ENCODE data around the gene PYGO2. TPM values are rescaled to one million over a fixed set of nuclear protein-coding genes. Genes with fewer than 3 reads are reported as not detected.
"Not testable (repeated sequence)": the region's sequence is repeated elsewhere in the genome, so short reads cannot be mapped to it uniquely, and the experiment has no call there.

The PYGO2 gene
- total and polyA plus RNA-seq, 12 donors: 26.2 to 61.1 (median 38.7) TPM

DNA sequence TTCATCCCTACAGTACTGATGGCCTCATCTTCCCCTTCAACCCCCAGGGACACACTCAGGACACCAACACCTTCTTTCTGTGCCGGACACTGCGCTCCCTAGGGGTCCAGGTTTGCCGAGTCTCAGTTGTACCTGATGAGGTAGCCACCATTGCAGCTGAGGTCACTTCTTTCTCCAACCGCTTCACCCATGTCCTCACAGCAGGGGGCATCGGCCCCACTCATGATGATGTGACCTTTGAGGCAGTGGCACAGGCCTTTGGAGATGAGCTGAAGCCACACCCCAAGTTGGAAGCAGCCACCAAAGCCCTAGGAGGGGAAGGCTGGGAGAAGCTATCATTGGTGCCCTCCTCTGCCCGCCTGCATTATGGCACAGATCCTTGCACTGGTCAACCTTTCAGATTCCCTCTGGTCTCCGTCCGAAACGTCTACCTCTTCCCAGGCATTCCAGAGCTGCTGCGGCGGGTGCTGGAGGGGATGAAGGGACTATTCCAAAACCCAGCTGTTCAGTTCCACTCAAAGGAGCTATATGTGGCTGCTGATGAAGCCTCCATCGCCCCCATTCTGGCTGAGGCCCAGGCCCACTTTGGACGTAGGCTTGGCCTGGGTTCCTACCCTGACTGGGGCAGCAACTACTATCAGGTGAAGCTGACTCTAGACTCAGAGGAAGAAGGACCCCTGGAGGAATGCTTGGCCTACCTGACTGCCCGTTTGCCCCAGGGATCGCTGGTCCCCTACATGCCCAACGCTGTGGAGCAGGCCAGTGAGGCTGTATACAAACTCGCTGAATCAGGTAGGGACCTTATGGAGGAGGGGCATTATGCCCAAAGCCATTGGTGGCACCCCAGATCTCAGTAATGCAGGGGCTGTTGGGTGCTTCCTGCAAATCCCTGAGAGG is 26.7 kb upstream of the PYGO2 start:
- DNase-seq: no peak
- peaks cover 0 to 6% of the 10 kb centered on the region in 2 donors for H3K36me3 ChIP-seq (replicated peaks in 1 of 2)
- H3K27ac ChIP-seq: no peak overlapping the region
- TF ChIP-seq POLR2A (IDR thresholded peaks at IDR 0.05): no peak
- TF ChIP-seq, protein P1, sequence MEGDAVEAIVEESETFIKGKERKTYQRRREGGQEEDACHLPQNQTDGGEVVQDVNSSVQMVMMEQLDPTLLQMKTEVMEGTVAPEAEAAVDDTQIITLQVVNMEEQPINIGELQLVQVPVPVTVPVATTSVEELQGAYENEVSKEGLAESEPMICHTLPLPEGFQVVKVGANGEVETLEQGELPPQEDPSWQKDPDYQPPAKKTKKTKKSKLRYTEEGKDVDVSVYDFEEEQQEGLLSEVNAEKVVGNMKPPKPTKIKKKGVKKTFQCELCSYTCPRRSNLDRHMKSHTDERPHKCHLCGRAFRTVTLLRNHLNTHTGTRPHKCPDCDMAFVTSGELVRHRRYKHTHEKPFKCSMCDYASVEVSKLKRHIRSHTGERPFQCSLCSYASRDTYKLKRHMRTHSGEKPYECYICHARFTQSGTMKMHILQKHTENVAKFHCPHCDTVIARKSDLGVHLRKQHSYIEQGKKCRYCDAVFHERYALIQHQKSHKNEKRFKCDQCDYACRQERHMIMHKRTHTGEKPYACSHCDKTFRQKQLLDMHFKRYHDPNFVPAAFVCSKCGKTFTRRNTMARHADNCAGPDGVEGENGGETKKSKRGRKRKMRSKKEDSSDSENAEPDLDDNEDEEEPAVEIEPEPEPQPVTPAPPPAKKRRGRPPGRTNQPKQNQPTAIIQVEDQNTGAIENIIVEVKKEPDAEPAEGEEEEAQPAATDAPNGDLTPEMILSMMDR (IDR thresholded peaks at IDR 0.05): no peak
- no peaks in the 10 kb centered on the region for H3K9me3 ChIP-seq (replicated peaks in 1 of 3)
- intact Hi-C loops (cut with DNase I): no loop called here
- H3K4me3 ChIP-seq: no peak overlapping the region
- no peaks in the 10 kb centered on the region for H3K27me3 ChIP-seq
- 87 to 93% (median 91%) methylated on average over 16 to 17 of the region's 17 CpGs for WGBS, 4 donors
- H3K4me1 ChIP-seq (replicated peaks in 1 of 2): peaks cover 7 to 8% of the 10 kb centered on the region in 2 donors

DNA sequence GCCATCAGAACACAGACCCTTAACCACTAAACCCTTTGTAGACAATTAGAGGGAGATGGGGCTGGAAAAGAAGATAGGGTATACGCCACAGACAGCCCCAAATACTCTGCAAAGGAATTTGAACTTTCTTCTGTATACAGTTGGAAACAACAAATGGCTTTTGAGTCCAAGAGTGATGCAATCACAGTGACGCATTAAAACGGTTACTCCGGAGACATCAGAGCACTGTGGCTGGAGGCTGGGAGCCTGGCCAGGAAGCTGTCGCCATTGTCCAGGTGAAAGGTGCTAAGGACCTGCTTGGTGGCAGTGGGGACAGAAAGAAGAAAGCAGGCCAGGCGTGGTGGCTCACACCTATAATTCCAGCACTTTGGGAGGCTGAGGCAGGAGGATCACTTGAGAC is 25.7 kb upstream of the PYGO2 start:
- Histone ChIP-seq H3K4me3 (no peak overlapping the region), H3K4me1 (replicated peaks in 1 of 2) (peaks cover 7 to 13% of the 10 kb centered on the region in 2 donors), H3K27me3 (no peaks in the 10 kb centered on the region), H3K36me3 (replicated peaks in 1 of 2) (peaks cover 0 to 6% of the 10 kb centered on the region in 2 donors), H3K27ac (no peak overlapping the region), H3K9me3 (replicated peaks in 1 of 3) (no peaks in the 10 kb centered on the region)
- 65 to 78% (median 75%) methylated on average over 6 of the region's 6 CpGs for WGBS, 4 donors
- DNase-seq: no peak
- intact Hi-C loops (cut with DNase I): no loop called here
- no peak for TF ChIP-seq POLR2A (IDR thresholded peaks at IDR 0.05)
- TF ChIP-seq, protein P1 (IDR thresholded peaks at IDR 0.05): no peak

DNA sequence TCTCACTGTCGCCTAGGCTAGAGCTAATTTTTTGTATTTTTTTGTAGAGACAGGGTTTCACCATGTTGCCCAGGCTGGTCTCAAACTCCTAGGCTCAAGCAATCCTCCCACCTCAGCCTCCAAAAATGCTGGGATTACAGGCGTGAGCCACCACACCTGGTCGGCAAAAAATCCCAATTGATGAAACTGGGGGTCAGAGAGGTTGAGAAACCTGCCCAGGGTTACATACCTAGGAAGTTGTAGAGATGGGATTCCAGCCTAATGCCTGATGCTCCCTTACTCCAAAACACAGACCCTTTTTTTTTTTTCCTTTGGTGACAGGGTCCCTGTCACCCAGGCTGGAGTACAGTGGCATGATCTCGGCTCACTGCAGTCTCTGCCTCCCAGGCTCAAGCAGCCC is 25.2 kb upstream of the PYGO2 start:
- H3K4me1 ChIP-seq (replicated peaks in 1 of 2): peaks cover 7 to 14% of the 10 kb centered on the region in 2 donors
- H3K27me3 ChIP-seq; H3K27ac ChIP-seq; DNase-seq; intact Hi-C loops (cut with DNase I); H3K4me3 ChIP-seq; H3K9me3 ChIP-seq (replicated peaks in 1 of 3); H3K36me3 ChIP-seq (replicated peaks in 1 of 2): not testable (repeated sequence)
- 85 to 93% (median 92%) methylated on average over 4 of the region's 4 CpGs for WGBS, 4 donors

DNA sequence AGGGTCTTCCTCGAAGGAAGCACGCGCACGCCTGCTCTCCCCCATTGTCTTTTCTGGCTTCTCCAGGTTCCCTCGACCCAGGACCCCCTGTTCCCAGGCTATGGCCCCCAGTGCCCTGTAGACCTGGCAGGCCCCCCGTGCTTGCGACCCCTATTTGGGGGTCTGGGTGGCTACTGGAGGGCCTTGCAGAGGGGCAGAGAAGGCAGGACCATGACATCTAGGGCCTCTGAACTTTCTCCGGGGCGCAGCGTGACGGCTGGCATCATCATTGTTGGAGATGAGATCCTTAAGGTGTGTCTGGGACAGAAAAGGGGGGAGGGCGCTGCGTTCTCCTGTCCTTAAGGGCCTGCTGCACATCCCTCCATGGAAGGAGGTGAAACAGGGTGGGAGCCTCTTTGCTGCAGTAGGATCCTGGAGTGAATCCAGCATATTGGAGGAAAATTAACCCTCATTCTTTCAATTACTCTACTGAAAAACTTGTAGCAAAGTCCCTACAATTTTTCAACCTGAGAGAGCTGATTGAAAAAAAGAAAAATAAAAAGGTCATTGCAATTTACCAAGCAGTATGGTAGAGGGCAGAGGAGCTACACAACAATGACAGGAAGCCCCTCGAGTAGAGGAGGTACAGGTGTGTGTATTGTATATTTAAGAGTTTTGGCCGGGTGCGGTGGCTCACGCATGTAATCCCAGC is 22.3 kb upstream of the PYGO2 start:
- peak in 1 of 7 donors; percentile 14 for DNase-seq
- Histone ChIP-seq H3K36me3 (replicated peaks in 1 of 2) (no peaks in the 10 kb centered on the region), H3K4me3 (peak overlapping the region in 3 of 4 donors; percentile 21 to 92 (median 50)), H3K4me1 (replicated peaks in 1 of 2) (peaks cover 7 to 14% of the 10 kb centered on the region in 2 donors), H3K27me3 (no peaks in the 10 kb centered on the region), H3K9me3 (replicated peaks in 1 of 3) (no peaks in the 10 kb centered on the region), H3K27ac (peak overlapping the region in 2 of 5 donors; percentile 43 to 47)
- TF ChIP-seq, protein P1 (IDR thresholded peaks at IDR 0.05): no peak
- TF ChIP-seq POLR2A (IDR thresholded peaks at IDR 0.05): no peak
- intact Hi-C loops (cut with DNase I): no loop called here
- WGBS, 4 donors: 23 to 28% (median 24%) methylated on average over 14 to 17 of the region's 17 CpGs
